Common myeloid progenitor, CD34-positive (primary cell): Measurements from ENCODE around the gene PACRG.

Source experiments
- CTCF ChIA-PET: fragments of 350-600 bp; sonication (Branson Sonifier 250); formaldehyde crosslinking; loops from one replicate; lab custom pipeline; 2021; ENCODE audit warnings: antibody characterized with exemption; lab: Charles Lee
- POLR2A ChIA-PET: fragments of 350-600 bp; sonication (Branson Sonifier 250); formaldehyde crosslinking; loops from one replicate; lab custom pipeline; 2021; ENCODE audit warnings: antibody characterized with exemption; lab: Charles Lee
- DNase-seq, 3 donors: peaks; one replicate each; pipeline versions ENCODE4 v3.0.0 to v3.0.0-alpha.2; 2013
- H3K27ac ChIP-seq, 2 experiments: 1 replicate in 1 of 2; 2 replicates in 1 of 2; pipeline ENCODE4 v1.7.0; 2013; ENCODE audit warnings: inconsistent platforms in 2 of 2, low read length in 2 of 2, mild to moderate bottlenecking in 2 of 2, low read depth in 1 of 2, moderate library complexity in 1 of 2; ENCODE audit not compliant: severe bottlenecking in 2 of 2, insufficient read depth in 1 of 2, poor library complexity in 1 of 2
- H3K27me3 ChIP-seq, 5 experiments: replicated peaks in 2 of 5; 1 replicate in 3 of 5; 2 replicates in 2 of 5; pipeline versions ENCODE4 v1.6.1 to v1.7.0; 2013; ENCODE audit warnings: low read length in 4 of 5, mild to moderate bottlenecking in 2 of 5, moderate library complexity in 2 of 5, inconsistent platforms in 1 of 5; ENCODE audit not compliant: insufficient read depth in 5 of 5, control insufficient read depth in 4 of 5
- H3K36me3 ChIP-seq, 4 experiments: 1 replicate in 2 of 4; 2 replicates in 2 of 4; pipeline versions ENCODE4 v1.6.1 to v1.7.0; 2013; ENCODE audit warnings: low read length in 3 of 4, control low read depth in 1 of 4, mild to moderate bottlenecking in 1 of 4; ENCODE audit not compliant: control insufficient read depth in 4 of 4, insufficient read depth in 4 of 4
- H3K4me1 ChIP-seq, 4 experiments: 1 replicate in 3 of 4; 2 replicates in 1 of 4; pipeline versions ENCODE4 v1.6.1 to v1.7.1; 2013; ENCODE audit warnings: low read length in 3 of 4, mild to moderate bottlenecking in 3 of 4, control low read depth in 1 of 4, inconsistent platforms in 1 of 4, moderate library complexity in 1 of 4; ENCODE audit not compliant: control insufficient read depth in 4 of 4, insufficient read depth in 4 of 4; ENCODE audit errors: control extremely low read depth in 1 of 4
- H3K4me3 ChIP-seq, 7 experiments: 1 replicate in 4 of 7; 2 replicates in 3 of 7; pipeline versions ENCODE4 v1.5.1 to v1.7.0; 2013; ENCODE audit warnings: mild to moderate bottlenecking in 7 of 7, low read length in 6 of 7, moderate library complexity in 6 of 7, inconsistent platforms in 2 of 7, low read depth in 2 of 7, control low read depth in 1 of 7; ENCODE audit not compliant: insufficient read depth in 4 of 7, control insufficient read depth in 1 of 7; ENCODE audit errors: extremely low read depth in 1 of 7
- H3K9me3 ChIP-seq, 5 experiments: 1 replicate in 4 of 5; 2 replicates in 1 of 5; pipeline versions ENCODE4 v1.6.1 to v1.7.1; 2013; ENCODE audit warnings: low read length in 4 of 5, mild to moderate bottlenecking in 2 of 5, inconsistent platforms in 1 of 5, low read depth in 1 of 5, moderate library complexity in 1 of 5; ENCODE audit not compliant: control insufficient read depth in 4 of 5, insufficient read depth in 2 of 5; ENCODE audit errors: control extremely low read depth in 1 of 5
- WGBS: methylation state at CpG from one replicate; pipeline ENCODE4 v1.1.5; 2013; ENCODE audit not compliant: insufficient coverage; 5-methylcytosine and 5-hydroxymethylcytosine counted together

The PACRG gene

GRCh38 chr6:162728706-162729105, 932 bp downstream of the PACRG start:
- WGBS, result 89% methylated on average over 1 of the region's 1 CpG
- Histone ChIP-seq H3K4me1 (peaks cover 0 to 15% (median 2%) of the 10 kb centered on the region in 4 experiments), H3K4me3 (no peak overlapping the region), H3K27ac (peak overlapping the region in 1 of 2 experiments; percentile 93), H3K27me3 (no peaks in the 10 kb centered on the region), H3K9me3 (no peaks in the 10 kb centered on the region), H3K36me3 (no peaks in the 10 kb centered on the region)
- CTCF ChIA-PET, result interaction anchor here (1.3 kb wide), 1 partner anchor 24 kb away, joined by 3 read pairs; no protein-coding TSS in a partner anchor
- POLR2A ChIA-PET, result no interaction called here
- no peak for DNase-seq

- CTCF ChIA-PET, result interaction anchor here (0.6 kb wide), 2 partner anchors 21 to 662 kb away, joined by 4 to 5 read pairs; no protein-coding TSS in a partner anchor
- no peak overlapping the region for H3K4me3 ChIP-seq
- no peak overlapping the region for H3K27ac ChIP-seq
- POLR2A ChIA-PET, result no interaction called here
- H3K9me3 ChIP-seq, result no peaks in the 10 kb centered on the region
- no peaks in the 10 kb centered on the region for H3K27me3 ChIP-seq
- H3K4me1 ChIP-seq, result peaks cover 0 to 15% (median 2%) of the 10 kb centered on the region in 4 experiments
- no peak for DNase-seq
- H3K36me3 ChIP-seq, result no peaks in the 10 kb centered on the region
- no CpG with 5 or more reads among the region's 1 CpG for WGBS
Observed at GRCh38 chr6:162730502-162730901, 2.7 kb downstream of the PACRG start.

- 51% methylated on average over 3 of the region's 4 CpGs for WGBS
- Histone ChIP-seq H3K4me3 (no peak overlapping the region), H3K36me3 (no peaks in the 10 kb centered on the region), H3K9me3 (no peaks in the 10 kb centered on the region), H3K4me1 (peaks cover 0 to 3% (median 0%) of the 10 kb centered on the region in 4 experiments), H3K27ac (no peak overlapping the region), H3K27me3 (no peaks in the 10 kb centered on the region)
- POLR2A ChIA-PET, result no interaction called here
- CTCF ChIA-PET, result interaction anchor here (1.1 kb wide), 1 partner anchor 31 kb away, joined by 3 read pairs; no protein-coding TSS in a partner anchor
- peak in 1 of 3 donors; percentile 4 for DNase-seq
Observed at GRCh38 chr6:162733489-162733888, 5.7 kb downstream of the PACRG start.

GRCh38 chr6:162736961-162737360, 9.2 kb downstream of the PACRG start:
- no CpG with 5 or more reads among the region's 1 CpG for WGBS

GRCh38 chr6:162750776-162751175, 23.0 kb downstream of the PACRG start:
- H3K27me3 ChIP-seq, result no peaks in the 10 kb centered on the region
- no peak for DNase-seq
- no peaks in the 10 kb centered on the region for H3K4me1 ChIP-seq
- H3K9me3 ChIP-seq, result peaks cover 0 to 1% (median 0%) of the 10 kb centered on the region in 5 experiments
- H3K27ac ChIP-seq, result no peak overlapping the region
- ChIA-PET CTCF (no interaction called here), POLR2A (no interaction called here)
- no CpG with 5 or more reads among the region's 3 CpGs for WGBS
- H3K4me3 ChIP-seq, result no peak overlapping the region
- H3K36me3 ChIP-seq, result no peaks in the 10 kb centered on the region

More at GRCh38 chr6:162736961-162737360, 9.2 kb downstream of the PACRG start:
- POLR2A ChIA-PET, result no interaction called here
- CTCF ChIA-PET, result interaction anchor here (1.1 to 1.4 kb wide), 2 partner anchors 899 to 1340 kb away, joined by 3 to 4 read pairs; no protein-coding TSS in a partner anchor
- Histone ChIP-seq H3K27ac (no peak overlapping the region), H3K4me3 (no peak overlapping the region), H3K4me1 (peaks cover 0 to 2% (median 0%) of the 10 kb centered on the region in 4 experiments), H3K9me3 (no peaks in the 10 kb centered on the region), H3K27me3 (no peaks in the 10 kb centered on the region), H3K36me3 (no peaks in the 10 kb centered on the region)
- no peak for DNase-seq

- peaks cover 0 to 1% (median 0%) of the 10 kb centered on the region in 5 experiments for H3K9me3 ChIP-seq
- CTCF ChIA-PET, result interaction anchor here (0.5 kb wide), 1 partner anchor 20 kb away, joined by 4 read pairs; no protein-coding TSS in a partner anchor
- no peak for DNase-seq
- POLR2A ChIA-PET, result no interaction called here
- no peak overlapping the region for H3K27ac ChIP-seq
- H3K27me3 ChIP-seq, result no peaks in the 10 kb centered on the region
- no peaks in the 10 kb centered on the region for H3K36me3 ChIP-seq
- no peak overlapping the region for H3K4me3 ChIP-seq
- H3K4me1 ChIP-seq, result no peaks in the 10 kb centered on the region
Observed at GRCh38 chr6:162751211-162751859, 23.6 kb downstream of the PACRG start.

GRCh38 chr6:162753775-162754174, 26.0 kb downstream of the PACRG start:
- Histone ChIP-seq H3K27ac (no peak overlapping the region), H3K9me3 (peaks cover 0 to 1% (median 0%) of the 10 kb centered on the region in 5 experiments), H3K36me3 (no peaks in the 10 kb centered on the region), H3K4me1 (no peaks in the 10 kb centered on the region), H3K27me3 (no peaks in the 10 kb centered on the region), H3K4me3 (no peak overlapping the region)
- ChIA-PET POLR2A (interaction anchor here (0.7 kb wide), 1 partner anchor 21 kb away, joined by 3 read pairs; no protein-coding TSS in a partner anchor), CTCF (no interaction called here)
- no peak for DNase-seq
